PC-3 (cell line): ENCODE measurements around the gene ATP6V1G1. TPM values are rescaled to one million over a fixed set of nuclear protein-coding genes. Genes with fewer than 3 reads are reported as not detected.

Experiments
- ATAC-seq: fragments of 200-7000 bp; cut with Tn5 transposase; 2 replicates; pipeline ENCODE4 v1.9.1; 2020; ENCODE audit warnings: mild to moderate bottlenecking, moderate library complexity
- BruUV-seq: library from RNA; stranded (reverse); fragments of 400-500 nt; replicated peaks from 2 replicates; lab custom pipeline; 2021; lab: Mats Ljungman, UMichigan
- CTCF ChIA-PET: fragments of 300-600 bp; sonication (Branson Sonifier 250); formaldehyde crosslinking; loops from one replicate; lab custom pipeline; 2022; ENCODE audit warnings: antibody characterized with exemption; lab: Charles Lee
- POLR2A ChIA-PET: fragments of 300-600 bp; sonication (Branson Sonifier 250); formaldehyde crosslinking; loops from one replicate; lab custom pipeline; 2022; ENCODE audit warnings: antibody characterized with exemption; ENCODE audit not compliant: unreplicated experiment; lab: Charles Lee
- DNase-seq: peaks from one replicate; pipeline ENCODE4 v3.0.0-alpha.2; 2015
- H2AFZ ChIP-seq: fragments of 300-600 bp; sonication (generic); 2 replicates; pipeline ENCODE4 v1.6.0; 2016; ENCODE audit warnings: antibody characterized with exemption, low read length
- H3F3A ChIP-seq: fragments of 300-600 bp; sonication (generic); one replicate; pipeline ENCODE4 v1.6.0; 2017; ENCODE audit warnings: antibody characterized with exemption, low read length, control low read depth, mild to moderate bottlenecking; ENCODE audit not compliant: unreplicated experiment
- H3K27ac ChIP-seq: fragments of 300-600 bp; sonication (generic); 2 replicates; pipeline ENCODE4 v1.5.1; 2016; ENCODE audit warnings: mild to moderate bottlenecking, low read length
- H3K27me3 ChIP-seq: fragments of 300-600 bp; sonication (generic); 2 replicates; pipeline ENCODE4 v1.6.1; 2016; ENCODE audit warnings: low read length, mixed read lengths
- H3K36me3 ChIP-seq: fragments of 300-600 bp; sonication (generic); 2 replicates; pipeline ENCODE4 v1.6.1; 2016; ENCODE audit warnings: low read depth, mixed run types, low read length, mixed read lengths
- H3K4me1 ChIP-seq: fragments of 300-600 bp; sonication (generic); 2 replicates; pipeline ENCODE4 v1.5.1; 2016; ENCODE audit warnings: low read length; ENCODE audit not compliant: insufficient read depth
- H3K4me2 ChIP-seq: fragments of 300-600 bp; sonication (generic); 2 replicates; pipeline ENCODE4 v1.6.0; 2016; ENCODE audit warnings: low read length
- H3K4me3 ChIP-seq: fragments of 300-600 bp; sonication (generic); 2 replicates; pipeline ENCODE4 v1.5.1; 2016; ENCODE audit warnings: mild to moderate bottlenecking, low read length, mixed read lengths
- H3K79me2 ChIP-seq: fragments of 300-600 bp; sonication (generic); 2 replicates; pipeline ENCODE4 v1.6.1; 2017; ENCODE audit warnings: low read length, mixed read lengths
- H3K9ac ChIP-seq: fragments of 300-600 bp; sonication (generic); 2 replicates; pipeline ENCODE4 v1.6.0; 2016; ENCODE audit warnings: mild to moderate bottlenecking, low read length
- H3K9me2 ChIP-seq: fragments of 300-600 bp; sonication (generic); replicated peaks from 2 replicates; pipeline ENCODE4 v1.6.1; 2016; ENCODE audit warnings: mixed run types, low read length, mixed read lengths
- H3K9me3 ChIP-seq: fragments of 300-600 bp; sonication (generic); 2 replicates; pipeline ENCODE4 v1.6.1; 2016; ENCODE audit warnings: low read length, mixed read lengths
- H4K20me1 ChIP-seq: fragments of 300-600 bp; sonication (generic); 2 replicates; pipeline ENCODE4 v1.6.1; 2016; ENCODE audit warnings: low read length, mixed read lengths
- CTCF ChIP-seq: fragments of 300-600 bp; sonication (generic); conservative IDR thresholded peaks from 2 replicates; pipeline ENCODE4 v1.5.1; 2017; ENCODE audit warnings: antibody characterized with exemption, low read depth, mild to moderate bottlenecking, low read length
- EZH2 ChIP-seq: fragments of 300-600 bp; sonication (generic); IDR thresholded peaks from one replicate; pipeline ENCODE4 v1.6.1; 2017; ENCODE audit warnings: antibody characterized with exemption, mild to moderate bottlenecking, low read length; ENCODE audit not compliant: unreplicated experiment
- EZH2phosphoT487 ChIP-seq: fragments of 300-600 bp; sonication (generic); IDR thresholded peaks from 2 replicates; pipeline ENCODE4 v1.6.1; 2018; ENCODE audit warnings: mild to moderate bottlenecking, antibody characterized with exemption, low read length, borderline replicate concordance
- intact Hi-C: fragments of 100-400 bp; cut with micrococcal nuclease; formaldehyde crosslinking; loops from 2 replicates; pipeline ENCODE4 v1.9.0; 2023
- total RNA-seq: library from RNA; depleted of rRNA; stranded (reverse); fragments of >200 nt; gene quantifications from 2 replicates; pipeline ENCODE4 v1.2.3, GENCODE V29; 2014

The ATP6V1G1 gene
- total RNA-seq, 1 experiment from 2014 or later = 126 TPM

- no peaks in the 10 kb centered on the region for H3K27me3 ChIP-seq
- H3F3A ChIP-seq = no peaks in the 10 kb centered on the region
- H2AFZ ChIP-seq = no peak overlapping the region
- ChIA-PET POLR2A (no interaction called here), CTCF (no interaction called here)
- no peak overlapping the region for H3K9ac ChIP-seq
- intact Hi-C loops = no loop called here
- H3K36me3 ChIP-seq = no peaks in the 10 kb centered on the region
- no peak for TF ChIP-seq EZH2
- TF ChIP-seq EZH2phosphoT487 = no peak
- no peak for TF ChIP-seq CTCF
- no peaks in the 10 kb centered on the region for H3K79me2 ChIP-seq
- no TSS peak for BruUV-seq
- no peaks in the 10 kb centered on the region for H3K9me3 ChIP-seq
- no peak overlapping the region for H3K4me2 ChIP-seq
- no peak for ATAC-seq
- H3K4me3 ChIP-seq = no peak overlapping the region
- no peaks in the 10 kb centered on the region for H3K9me2 ChIP-seq
- no peaks in the 10 kb centered on the region for H3K4me1 ChIP-seq
- H3K27ac ChIP-seq = no peak overlapping the region
- DNase-seq = no peak
- H4K20me1 ChIP-seq = no peaks in the 10 kb centered on the region
Observed at GRCh38 chr9:114571391-114571790, 16.2 kb upstream of the ATP6V1G1 start.

GRCh38 chr9:114572199-114572598, 15.4 kb upstream of the ATP6V1G1 start:
- CTCF ChIA-PET = no interaction called here
- intact Hi-C loops = no loop called here

More at GRCh38 chr9:114572199-114572598, 15.4 kb upstream of the ATP6V1G1 start:
- ATAC-seq = no peak
- H3K4me2 ChIP-seq = no peak overlapping the region
- H4K20me1 ChIP-seq = no peaks in the 10 kb centered on the region
- no peak overlapping the region for H3K4me3 ChIP-seq
- no peak for DNase-seq
- H3F3A ChIP-seq = no peaks in the 10 kb centered on the region
- POLR2A ChIA-PET = no interaction called here
- H3K9me2 ChIP-seq = no peaks in the 10 kb centered on the region
- H2AFZ ChIP-seq = no peak overlapping the region
- H3K9me3 ChIP-seq = no peaks in the 10 kb centered on the region
- no peak overlapping the region for H3K9ac ChIP-seq
- H3K79me2 ChIP-seq = no peaks in the 10 kb centered on the region
- no peaks in the 10 kb centered on the region for H3K4me1 ChIP-seq
- H3K36me3 ChIP-seq = no peaks in the 10 kb centered on the region
- no TSS peak for BruUV-seq
- H3K27ac ChIP-seq = no peak overlapping the region
- no peaks in the 10 kb centered on the region for H3K27me3 ChIP-seq
- TF ChIP-seq EZH2 (no peak), CTCF (no peak), EZH2phosphoT487 (no peak)
